Measurements from ENCODE around the gene CALB2.
"Not testable (repeated sequence)": the region's sequence is repeated elsewhere in the genome, so short reads cannot be mapped to it uniquely, and the experiment has no call there.

CALB2 gene

DNA sequence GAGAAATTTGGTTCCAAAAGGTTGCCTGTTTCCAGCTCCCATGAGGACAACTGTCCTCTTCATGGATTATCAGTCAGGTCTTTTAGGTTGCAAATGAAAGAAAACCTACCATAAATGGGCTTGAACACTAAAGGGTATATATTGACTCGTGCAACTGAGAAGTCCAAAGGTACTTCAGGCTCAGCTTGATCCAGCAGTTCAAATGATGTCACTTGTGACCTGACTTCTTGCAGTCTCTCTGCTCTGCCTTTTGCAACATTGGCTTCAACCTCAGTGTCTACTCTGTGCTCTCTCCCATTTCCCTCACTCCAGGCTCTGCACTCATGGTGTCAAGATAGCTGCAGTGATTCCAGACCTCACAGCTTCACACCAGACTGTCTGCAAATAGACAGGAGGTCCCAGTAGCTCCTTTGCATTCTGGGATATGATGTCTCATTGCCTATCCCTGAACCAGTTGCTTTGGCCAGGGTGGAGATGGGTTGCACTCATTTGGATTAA lies 5.5 kb upstream of the CALB2 start:
- no peak for DNase-seq (ENCODE audit: low read depth)

DNA sequence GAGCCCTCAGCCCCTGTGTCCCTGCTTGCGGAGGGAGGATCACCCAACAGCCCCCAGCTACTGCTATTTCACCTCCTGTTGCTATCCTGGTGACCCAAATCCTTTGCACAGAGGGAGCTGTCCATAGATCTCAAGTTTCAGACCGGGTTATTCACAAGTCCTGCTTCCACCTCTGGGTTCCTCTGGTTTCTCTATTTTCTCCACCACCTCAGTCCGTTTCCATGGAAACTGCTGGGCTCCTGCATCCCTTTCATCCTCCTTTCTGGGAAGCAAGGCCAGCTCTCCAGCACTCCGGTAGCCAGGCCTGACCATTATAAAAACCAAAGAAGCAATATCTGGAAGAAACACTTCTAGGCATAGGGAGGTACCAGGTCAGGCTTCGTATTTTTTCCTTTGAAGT lies 4.8 kb upstream of the CALB2 start:
- DNase-seq (ENCODE audit: low read depth): no peak

DNA sequence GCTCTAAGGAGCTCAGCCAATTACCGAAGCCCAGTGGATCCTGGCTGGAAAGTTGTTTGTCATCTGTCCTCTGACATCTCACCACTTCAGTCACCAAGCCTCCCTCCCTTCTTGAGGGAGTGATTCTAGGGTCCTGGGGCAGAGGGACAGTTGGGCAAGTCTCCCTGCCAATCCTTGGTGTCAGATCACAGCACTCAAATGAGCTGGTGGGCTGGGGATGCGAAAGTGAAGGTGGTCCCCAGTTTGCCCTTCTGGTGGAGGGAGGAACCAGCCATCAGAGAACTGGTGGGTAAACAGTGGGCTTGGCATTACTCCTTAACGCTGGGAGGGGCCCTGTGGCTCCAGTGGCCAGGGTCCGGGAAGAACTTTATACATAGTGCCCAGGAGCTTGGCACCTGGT lies 4.4 kb upstream of the CALB2 start:
- DNase-seq (ENCODE audit: low read depth): no peak

DNA sequence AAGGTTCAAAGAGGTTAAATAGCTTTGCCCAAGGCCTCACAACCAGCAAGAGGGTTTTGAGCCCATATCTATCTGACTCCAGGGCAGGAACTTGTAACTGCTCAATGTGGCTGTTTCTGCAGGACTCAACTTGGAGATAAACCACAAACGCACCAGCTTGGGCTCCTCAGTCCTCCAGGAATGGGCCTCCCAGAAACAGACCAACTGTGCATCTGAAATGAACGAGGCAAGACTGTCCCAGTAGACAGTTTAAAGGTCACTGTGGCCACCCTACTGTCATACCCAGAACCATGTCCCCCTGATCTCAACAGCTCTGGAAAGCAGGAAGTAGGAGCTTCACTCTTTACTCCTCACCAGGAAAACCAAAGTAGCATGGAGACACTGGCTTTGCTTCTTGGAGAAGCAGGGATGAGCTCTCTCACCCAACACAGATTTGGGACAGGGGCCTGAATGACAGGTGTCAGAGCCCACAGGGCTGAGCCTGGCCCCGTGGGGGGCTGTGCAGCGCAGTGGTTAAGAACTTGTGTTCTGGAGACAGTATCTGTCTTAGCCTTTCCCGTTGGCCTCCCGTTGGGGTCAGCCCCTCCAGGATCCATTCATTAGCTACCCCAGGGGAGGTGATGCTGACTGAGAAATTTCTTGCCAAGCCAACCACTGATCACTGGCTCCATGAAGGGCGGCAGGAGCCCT lies 2.3 kb upstream of the CALB2 start:
- no peak for DNase-seq (ENCODE audit: low read depth)

DNA sequence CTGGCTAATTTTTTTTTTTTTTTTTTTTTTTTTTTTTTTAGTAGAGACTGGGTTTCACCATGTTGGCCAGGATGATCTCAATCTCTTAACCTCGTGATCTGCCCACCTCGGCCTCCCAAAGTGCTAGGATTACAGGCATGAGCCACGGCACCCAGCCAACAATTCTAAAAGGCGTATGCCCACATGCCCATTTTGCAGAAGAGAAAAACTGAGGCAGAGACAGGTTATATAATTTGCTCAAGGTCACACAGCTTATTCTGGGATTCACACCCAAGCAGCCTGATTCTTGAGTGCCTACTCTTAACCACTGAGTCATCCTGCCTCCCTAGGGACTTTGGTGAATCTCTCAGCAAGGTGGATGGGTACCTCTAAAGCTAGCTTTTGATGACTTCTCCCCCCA lies 1.6 kb upstream of the CALB2 start:
- DNase-seq (ENCODE audit: low read depth): not testable (repeated sequence)

DNA sequence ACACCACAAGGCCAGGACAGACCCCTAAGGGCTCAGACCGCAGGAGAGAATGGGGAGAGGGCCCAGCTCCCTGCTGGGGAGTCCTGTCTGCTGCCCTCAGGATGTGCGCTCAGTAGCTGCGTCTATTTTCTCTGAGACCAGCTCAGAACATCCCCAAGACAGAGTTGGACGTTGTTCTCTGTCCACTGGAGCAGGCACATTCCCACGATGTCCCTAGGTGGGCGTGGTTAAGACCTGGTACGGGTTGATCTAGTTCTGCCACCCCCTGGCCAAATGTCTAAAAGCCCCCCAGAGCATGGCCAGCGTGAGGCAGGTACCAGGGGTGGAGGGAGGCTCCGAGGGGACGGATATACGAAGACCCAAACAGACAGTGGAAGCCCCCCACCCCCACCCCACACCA lies 842 bp upstream of the CALB2 start:
- no peak for DNase-seq (ENCODE audit: low read depth)

DNA sequence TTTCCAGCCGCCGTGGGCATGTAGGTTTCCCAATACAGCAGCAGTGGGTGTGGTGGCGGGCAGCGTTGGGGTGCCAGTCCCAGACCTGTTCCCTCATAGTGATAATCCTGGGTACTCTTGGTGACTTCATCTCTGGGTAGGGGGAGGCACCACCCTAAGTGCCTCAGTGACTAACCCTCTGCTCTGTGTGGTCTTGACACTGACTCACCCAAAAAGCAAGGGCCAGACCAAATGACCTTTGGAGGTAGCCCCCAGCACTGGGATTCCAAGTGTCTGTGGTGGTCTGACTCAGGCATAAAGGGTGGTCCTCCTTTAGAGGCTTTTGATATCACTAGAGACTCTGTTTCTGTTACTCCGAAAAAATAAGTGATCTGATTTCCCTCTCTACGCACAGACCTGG lies 908 bp downstream of the CALB2 start:
- no peak for DNase-seq (ENCODE audit: low read depth)

DNA sequence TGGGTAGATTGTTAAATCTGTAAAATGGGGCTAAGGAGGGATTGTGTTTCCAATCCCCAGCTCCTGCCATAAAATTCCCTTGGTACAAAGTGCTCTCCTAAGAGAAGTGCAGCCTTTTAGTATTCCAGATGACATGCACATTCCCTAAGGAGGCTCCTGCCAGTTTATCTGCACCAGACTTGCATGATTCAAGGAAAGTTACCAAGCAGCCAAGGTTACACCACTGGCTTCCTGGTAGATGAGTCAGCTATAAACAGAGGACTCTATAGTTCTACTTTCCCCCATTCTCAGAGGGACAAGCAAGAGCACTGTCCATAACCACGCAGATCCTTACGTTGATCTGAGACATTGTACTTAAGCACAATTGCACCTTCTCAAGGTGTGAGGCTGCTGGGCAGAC lies 1.9 kb downstream of the CALB2 start:
- DNase-seq (ENCODE audit: low read depth): no peak

DNA sequence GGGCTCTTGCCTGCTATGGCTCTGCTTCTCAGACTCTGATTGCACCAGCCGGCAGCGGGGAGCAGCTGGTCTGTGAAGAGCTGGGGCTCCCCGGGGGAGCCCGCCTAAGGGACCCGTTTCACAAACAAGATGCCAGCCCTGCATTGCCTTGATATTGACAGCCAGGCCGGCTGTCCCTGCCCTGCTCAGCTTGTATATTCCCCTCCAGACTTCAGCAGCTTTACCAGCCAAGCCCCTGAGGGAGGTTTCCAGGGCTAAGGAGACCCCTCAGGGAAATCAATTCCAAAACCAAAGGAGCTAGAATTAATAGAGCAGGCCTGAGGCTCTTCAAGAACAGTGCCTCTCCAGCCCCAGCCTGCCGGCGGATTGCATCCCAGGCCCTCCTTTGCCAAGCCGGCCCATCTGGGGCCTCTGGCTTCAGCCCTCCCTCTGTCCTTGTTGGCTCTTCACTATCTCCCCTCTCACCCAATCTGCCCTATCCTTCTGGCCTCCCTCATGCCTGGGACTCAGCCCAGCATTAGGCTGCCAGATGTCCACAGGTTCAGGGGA lies 5.7 kb downstream of the CALB2 start:
- DNase-seq (ENCODE audit: low read depth): no peak

DNA sequence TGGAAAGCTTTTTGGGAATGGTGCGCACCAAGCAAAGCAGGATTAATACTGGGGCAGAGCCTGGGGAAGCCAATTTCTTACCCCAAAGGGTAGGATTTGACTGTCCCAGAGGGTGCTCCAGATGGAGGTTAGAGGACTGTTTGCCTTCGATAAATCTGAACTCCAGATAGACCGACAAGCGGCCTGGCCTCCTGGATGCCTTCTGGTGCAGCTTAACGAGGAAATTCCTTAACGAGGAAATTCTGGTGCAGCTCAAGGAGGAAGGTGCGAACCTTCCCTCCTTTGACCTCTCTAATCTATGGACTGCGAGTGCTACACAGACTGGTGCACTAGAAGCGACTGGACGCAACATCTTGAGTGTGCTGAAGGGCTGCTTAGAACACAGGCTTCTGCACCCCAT lies 6.5 kb downstream of the CALB2 start:
- no peak for DNase-seq (ENCODE audit: low read depth)

DNA sequence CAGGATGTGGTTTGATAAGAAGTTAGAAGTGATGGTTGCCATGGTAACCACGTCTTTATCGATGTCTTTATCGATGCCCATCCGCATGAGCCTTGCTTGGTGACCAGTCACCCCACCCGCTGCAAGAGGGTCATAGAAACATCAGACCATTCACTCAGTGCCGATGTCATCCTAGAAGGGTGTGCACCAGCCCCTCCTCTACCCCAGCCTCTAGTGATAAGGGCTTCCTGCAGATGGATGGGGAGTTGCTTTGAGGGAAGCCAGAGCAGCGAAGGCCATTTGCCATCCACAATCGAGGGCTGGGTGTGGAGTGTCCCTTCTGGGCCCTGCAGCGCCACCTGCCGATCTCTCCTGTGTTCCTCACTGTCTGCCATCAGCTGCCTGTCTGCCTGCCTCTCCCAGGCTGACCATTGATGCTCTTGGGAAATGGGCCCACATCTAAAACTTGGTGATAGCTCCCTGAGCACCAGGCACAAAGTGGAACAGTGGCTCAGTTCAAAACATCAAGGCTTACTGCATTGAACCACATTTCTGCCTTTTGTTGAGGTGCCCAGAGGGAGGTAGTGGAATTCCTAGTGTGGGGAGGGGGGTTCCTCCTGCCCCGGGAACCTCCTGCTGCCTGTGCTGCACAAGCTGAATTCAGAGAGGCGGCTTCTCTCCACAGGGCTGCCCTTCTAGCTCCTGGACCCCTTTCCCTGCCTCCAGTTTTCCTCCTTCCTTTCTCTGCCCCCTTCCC lies 8.9 kb downstream of the CALB2 start:
- DNase-seq (ENCODE audit: low read depth): no peak

DNA sequence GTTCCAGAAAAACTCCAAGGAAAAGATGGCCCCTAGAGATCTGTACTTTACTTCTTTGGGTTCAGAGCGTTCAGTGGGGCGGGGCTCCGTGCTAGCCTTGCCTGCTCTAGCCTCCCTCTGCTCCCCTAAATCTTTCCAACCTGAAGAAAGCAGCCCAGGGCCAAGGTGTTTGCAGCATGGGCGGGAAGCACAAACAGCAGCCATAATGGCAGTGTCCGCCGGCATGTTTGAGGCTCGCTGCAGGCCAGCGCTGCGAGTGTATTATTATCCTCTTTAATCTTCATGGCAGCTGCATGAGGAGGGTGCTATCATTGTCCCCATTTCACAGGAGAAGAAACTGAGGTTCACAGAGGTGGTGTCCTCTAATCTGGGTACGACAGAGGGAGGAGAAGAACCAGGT lies 10.4 kb downstream of the CALB2 start:
- no peak for DNase-seq (ENCODE audit: low read depth)

DNA sequence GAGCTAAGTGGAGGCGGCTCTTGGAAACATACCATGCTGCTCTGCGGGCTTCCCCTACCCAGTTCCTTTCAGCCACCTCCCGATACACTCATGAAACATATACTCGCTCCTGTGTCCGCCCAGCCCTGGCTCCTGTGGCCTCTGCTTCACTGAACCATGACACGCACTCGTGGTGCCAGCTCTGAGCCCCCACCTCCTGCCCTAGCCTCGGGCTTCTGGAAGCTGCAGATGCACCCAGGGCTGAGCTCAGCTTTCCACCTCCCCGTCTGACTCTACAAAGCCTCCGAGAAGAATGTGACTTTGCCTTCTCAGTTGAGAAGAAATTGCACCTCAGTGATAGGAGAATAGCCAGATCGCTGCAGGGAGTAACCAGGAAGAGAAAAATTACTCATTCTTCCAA lies 11.0 kb downstream of the CALB2 start:
- DNase-seq (ENCODE audit: low read depth): no peak

DNA sequence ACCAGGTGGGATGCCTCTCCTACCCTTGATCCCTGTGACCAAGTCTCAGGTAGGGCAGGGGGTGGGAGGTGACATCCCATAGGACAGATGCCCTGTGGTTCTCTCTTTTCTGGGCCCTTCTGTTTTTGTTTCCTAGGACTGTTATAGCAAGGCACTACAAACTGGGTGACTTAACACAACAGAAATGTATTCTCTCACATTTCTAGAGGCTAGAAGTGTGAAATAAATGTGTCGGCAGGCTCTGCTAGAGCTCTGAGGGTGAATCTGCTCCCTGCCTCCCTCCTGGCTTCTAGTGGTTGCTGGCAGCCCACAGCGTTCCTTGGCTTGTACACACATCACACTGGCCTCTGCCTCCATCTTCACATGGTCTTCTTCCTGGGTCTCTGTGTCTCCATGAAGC lies 12.7 kb downstream of the CALB2 start:
- DNase-seq (ENCODE audit: low read depth): no peak

DNA sequence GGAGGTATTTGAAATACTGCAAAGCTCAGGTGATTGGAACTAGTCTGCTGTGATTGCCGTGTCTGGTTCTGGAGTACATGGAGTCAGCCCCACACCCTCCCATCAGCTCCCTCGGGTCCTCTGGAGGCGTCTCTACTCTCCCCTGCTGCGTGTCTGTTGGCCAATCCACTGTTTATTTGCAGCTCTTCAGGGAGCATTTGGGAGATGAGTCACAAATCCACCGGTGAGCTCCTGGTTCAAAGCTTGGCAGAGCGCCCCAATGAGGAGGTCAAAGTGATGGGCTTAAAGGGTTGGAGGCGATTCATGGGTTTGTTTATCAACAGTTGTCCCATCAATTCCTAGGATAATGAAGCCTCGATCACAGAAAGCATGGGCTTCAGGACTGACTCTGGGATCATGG lies 14.6 kb downstream of the CALB2 start:
- DNase-seq (ENCODE audit: low read depth): no peak

DNA sequence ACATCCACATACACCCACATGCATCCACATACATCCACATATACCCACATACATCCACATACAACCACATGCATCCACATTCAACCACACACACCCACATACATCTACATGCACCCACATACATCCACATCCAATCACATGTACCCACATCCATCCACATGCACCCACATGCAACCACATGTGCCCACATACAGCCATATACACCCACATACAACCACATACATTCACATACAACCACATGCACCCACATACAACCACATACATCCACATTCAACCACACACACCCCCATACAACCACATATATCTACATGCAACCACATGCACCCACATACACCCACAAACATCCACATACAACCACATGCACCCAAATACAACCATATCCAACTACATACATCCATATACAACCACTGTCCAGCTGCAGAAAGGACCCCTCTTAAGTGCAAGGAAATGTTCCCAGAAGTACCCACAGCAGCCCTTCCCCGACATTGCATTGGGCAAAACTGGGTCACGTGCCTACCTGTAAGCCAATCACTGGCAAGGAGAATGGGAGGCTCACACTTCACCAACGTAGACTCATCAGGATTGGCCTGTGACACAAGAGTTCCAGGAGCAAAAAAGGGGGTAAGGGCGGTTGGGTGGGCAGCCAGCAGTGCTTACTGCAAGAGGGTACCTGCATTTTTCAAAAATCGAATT lies 18.1 kb downstream of the CALB2 start:
- DNase-seq (ENCODE audit: low read depth): no peak

DNA sequence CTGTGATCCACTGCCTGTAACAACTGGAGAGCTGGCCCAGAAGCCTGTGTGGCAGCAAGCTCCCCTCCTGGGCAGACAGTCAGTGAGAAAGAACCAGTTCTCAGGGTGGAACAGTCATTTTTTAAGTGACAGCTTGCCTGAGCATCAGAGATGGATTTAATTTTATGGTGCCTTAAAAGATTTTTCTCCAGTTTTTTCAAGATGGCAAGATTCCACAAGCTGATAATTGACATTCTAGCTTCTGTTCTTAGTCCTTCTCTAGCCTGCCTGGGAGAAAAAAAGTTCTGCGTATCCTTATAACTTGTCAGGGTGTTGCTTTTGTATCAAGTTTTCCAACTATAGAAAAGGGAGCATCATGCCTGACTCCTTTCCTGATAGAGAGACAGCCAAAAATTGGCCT lies 21.2 kb downstream of the CALB2 start:
- DNase-seq (ENCODE audit: low read depth): no peak

DNA sequence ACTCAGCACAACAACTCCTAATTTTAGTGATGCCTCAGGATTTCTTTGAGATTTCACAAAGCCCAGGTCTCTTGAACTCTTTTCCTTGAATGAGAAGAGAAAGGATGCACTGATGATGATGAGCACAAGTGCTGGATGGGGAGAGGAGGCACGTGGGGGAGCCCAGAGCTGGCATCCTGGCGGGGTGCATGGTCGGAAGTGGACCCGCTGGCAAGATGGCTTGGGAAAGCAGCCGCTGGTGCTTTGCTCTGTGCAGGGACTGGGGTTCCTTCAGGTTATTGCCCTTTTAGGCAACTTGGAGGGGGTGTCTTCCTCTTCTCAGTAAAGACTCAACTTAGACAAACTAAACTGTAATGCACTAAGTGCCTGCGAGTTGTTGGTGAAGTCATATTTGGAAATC lies 22.3 kb downstream of the CALB2 start:
- DNase-seq (ENCODE audit: low read depth): no peak

DNA sequence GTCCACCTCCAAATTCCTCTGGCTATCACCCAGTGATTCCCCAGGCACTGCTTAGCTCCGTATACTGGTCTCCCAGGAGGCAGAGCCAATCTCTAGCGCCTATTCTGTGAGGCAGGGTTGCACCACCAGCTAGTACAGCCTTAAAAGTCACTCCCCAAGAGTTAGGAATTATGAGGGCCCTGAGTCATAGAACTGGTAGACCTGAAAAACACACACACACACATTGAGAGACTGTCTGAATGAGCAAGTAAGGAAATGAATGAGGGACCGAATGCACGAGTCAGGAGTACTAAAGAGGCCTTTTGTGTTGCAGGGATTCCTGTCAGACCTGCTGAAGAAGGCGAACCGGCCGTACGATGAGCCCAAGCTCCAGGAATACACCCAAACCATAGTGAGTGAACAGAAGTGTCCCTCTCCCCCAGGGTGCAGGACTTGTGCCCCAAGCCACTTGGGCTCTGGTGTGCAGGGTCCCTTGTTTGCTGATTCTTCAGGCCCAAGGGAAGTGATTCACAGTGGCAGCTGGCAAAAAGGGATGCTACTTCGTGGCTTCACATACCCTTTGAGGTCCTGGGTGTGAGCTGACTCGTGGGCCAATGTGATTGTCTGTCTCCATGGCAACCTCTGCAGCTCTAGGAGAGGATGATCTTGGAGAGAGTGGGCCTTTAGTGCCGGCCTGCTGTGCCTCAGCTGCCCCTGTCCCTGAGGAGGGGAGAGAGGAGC lies 24.7 kb downstream of the CALB2 start:
- no peak for DNase-seq (ENCODE audit: low read depth)

DNA sequence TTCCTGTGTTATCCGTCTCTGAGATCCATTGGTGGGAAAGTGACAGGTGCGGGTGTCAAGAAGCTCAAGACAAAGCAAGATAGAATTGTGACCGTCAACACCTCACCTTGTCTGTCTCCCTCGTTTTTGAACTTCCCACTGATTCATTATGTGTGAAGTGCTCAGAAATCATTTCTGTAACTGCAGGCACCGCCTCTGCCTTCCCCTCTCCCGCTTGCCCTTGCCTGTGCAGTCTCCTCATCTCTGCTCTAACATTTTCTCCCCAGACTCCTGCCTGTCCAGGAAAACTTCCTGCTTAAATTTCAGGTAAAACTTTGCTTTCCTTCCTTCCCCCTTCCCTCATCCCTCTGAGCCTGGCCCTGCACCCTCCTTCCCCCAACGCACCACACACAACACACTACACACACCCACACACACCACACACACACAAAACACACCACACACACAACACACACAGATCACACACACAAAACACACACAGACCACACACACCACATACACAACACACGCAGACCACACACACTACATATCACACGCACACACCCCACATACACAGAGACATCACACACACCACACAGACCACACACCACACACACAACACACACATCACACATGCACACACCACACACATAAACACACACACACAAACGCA lies 25.7 kb downstream of the CALB2 start:
- DNase-seq (ENCODE audit: low read depth): no peak

DNA sequence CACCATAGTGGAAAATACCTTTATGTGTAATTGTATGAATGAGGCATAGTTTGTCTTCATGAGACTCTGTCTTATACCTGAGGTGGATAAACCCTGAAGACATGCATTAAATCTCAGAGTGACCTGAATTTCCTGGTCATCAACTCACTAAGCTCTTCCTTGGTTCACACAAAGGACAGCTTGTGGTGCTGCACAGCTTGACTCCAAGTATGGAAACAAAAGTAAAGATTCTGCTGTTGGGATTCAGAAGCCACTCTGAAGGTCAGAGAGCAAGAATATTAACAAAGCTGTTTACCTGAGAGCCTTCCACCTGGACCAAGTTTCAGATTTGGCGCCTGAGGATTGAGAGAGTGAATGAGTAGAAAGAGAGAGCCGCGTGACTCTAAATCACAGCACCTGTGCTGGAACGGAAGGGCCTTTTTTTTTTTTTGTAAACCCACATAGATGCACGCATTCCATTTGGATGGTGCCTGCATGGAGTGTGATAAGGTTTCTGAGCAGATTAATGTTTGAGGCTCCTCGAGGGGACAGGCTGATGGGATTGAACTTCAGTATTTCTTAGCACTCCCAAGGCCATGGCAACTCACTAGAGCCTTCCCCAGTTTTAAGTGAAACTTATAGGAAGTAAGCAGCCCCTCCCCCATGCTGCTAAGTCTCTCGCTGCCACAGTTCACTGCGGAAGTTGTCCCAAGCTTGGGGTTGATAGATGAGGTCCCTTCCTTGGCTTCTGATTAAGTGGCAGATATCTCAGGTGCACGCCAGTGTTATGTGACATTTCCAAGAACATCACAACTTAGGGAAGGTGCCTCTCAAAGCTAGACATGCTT lies 28.7 kb downstream of the CALB2 start:
- no peak for DNase-seq (ENCODE audit: low read depth)

Measured in stimulated activated CD8-positive, alpha-beta memory T cell treated with anti-CD3 and anti-CD28 coated beads, Interleukin-15, amount 100 ng/mL, for 1 hour (primary cell).